IMR-90 (cell line): Measurements from ENCODE around the gene TMEM221. TPM values are rescaled to one million over a fixed set of nuclear protein-coding genes. Genes with fewer than 3 reads are reported as not detected.

Experiments used
- ATAC-seq: fragments of 200-7000 bp; cut with Tn5 transposase; 2 replicates; pipeline ENCODE4 v1.9.1; 2020; ENCODE audit warnings: low read depth, mild to moderate bottlenecking, moderate library complexity
- BruUV-seq: library from RNA; stranded (reverse); fragments of 400-500 nt; replicated peaks from 2 replicates; lab custom pipeline; 2021; lab: Mats Ljungman, UMichigan
- CTCF ChIA-PET: fragments of 300-600 bp; formaldehyde crosslinking; extraction: SDS; loops from one replicate; lab custom pipeline; 2021; ENCODE audit warnings: antibody characterized with exemption; lab: Yijun Ruan, JAX
- POLR2A ChIA-PET: fragments of 300-600 bp; sonication (Branson Sonifier 250); formaldehyde crosslinking; loops from one replicate; lab custom pipeline; 2022; ENCODE audit warnings: antibody characterized with exemption; ENCODE audit not compliant: unreplicated experiment; lab: Charles Lee
- DNase-seq: peaks from one replicate; pipeline ENCODE4 v3.0.0; 2013
- H2AFZ ChIP-seq: replicated peaks from 2 replicates; pipeline ENCODE3; 2013; ENCODE audit warnings: low read length, mild to moderate bottlenecking; ENCODE audit not compliant: poor library complexity
- H2AK5ac ChIP-seq: 2 replicates; pipeline ENCODE4 v1.6.1; 2013; ENCODE audit warnings: low read depth, low read length, inconsistent platforms
- H2AK9ac ChIP-seq: replicated peaks from 2 replicates; pipeline ENCODE3; 2013; ENCODE audit warnings: mild to moderate bottlenecking, low read depth, low read length, moderate library complexity; ENCODE audit not compliant: poor library complexity
- H2BK120ac ChIP-seq: 2 replicates; pipeline ENCODE4 v1.6.1; 2013; ENCODE audit warnings: low read depth, low read length, inconsistent platforms
- H2BK15ac ChIP-seq: 3 replicates; pipeline ENCODE4 v1.6.1; 2013; ENCODE audit warnings: low read depth, low read length, inconsistent platforms
- H2BK20ac ChIP-seq: 2 replicates; pipeline ENCODE4 v1.6.1; 2013; ENCODE audit warnings: low read depth, mild to moderate bottlenecking, inconsistent platforms, low read length, moderate library complexity
- H2BK5ac ChIP-seq: 2 replicates; pipeline ENCODE4 v1.6.1; 2013; ENCODE audit warnings: mild to moderate bottlenecking, low read depth, low read length, inconsistent platforms; ENCODE audit not compliant: poor library complexity, severe bottlenecking
- H3K14ac ChIP-seq: replicated peaks from 2 replicates; pipeline ENCODE4 v1.6.1; 2013; ENCODE audit warnings: low read depth, low read length, inconsistent platforms
- H3K18ac ChIP-seq: 2 replicates; pipeline ENCODE4 v1.6.1; 2013; ENCODE audit warnings: low read depth, low read length, control low read depth
- H3K23ac ChIP-seq: 2 replicates; pipeline ENCODE4 v1.6.1; 2013; ENCODE audit warnings: low read depth, low read length, inconsistent platforms
- H3K27ac ChIP-seq: 2 replicates; pipeline ENCODE4 v1.5.1; 2013; ENCODE audit warnings: mild to moderate bottlenecking, control low read depth, low read length; ENCODE audit not compliant: insufficient read depth
- H3K27me3 ChIP-seq: 2 replicates; pipeline ENCODE4 v1.6.1; 2013; ENCODE audit warnings: low read length; ENCODE audit not compliant: control insufficient read depth, insufficient read depth
- H3K36me3 ChIP-seq: 2 replicates; pipeline ENCODE4 v1.6.1; 2013; ENCODE audit warnings: low read length, mixed read lengths; ENCODE audit not compliant: control insufficient read depth, insufficient read depth
- H3K4ac ChIP-seq: 2 replicates; pipeline ENCODE4 v1.6.1; 2013; ENCODE audit warnings: low read depth, low read length, inconsistent platforms
- H3K4me1 ChIP-seq: 2 replicates; pipeline ENCODE4 v1.6.1; 2013; ENCODE audit warnings: low read length, mixed read lengths; ENCODE audit not compliant: control insufficient read depth, insufficient read depth
- H3K4me2 ChIP-seq: 2 replicates; pipeline ENCODE4 v1.6.1; 2013; ENCODE audit warnings: low read depth, mild to moderate bottlenecking, control low read depth, low read length, moderate library complexity
- H3K4me3 ChIP-seq: 2 replicates; pipeline ENCODE4 v1.5.1; 2013; ENCODE audit warnings: low read depth, mild to moderate bottlenecking, control low read depth, low read length, moderate library complexity; ENCODE audit not compliant: insufficient read depth
- H3K56ac ChIP-seq: 2 replicates; pipeline ENCODE4 v1.6.1; 2013; ENCODE audit warnings: low read length, inconsistent platforms; ENCODE audit not compliant: insufficient read depth; ENCODE audit errors: extremely low read depth
- H3K79me1 ChIP-seq, 2 experiments: 2 replicates each; pipeline ENCODE4 v1.6.1; 2013; ENCODE audit warnings: low read length in 2 of 2, inconsistent platforms in 1 of 2, low read depth in 1 of 2
- H3K9ac ChIP-seq: 2 replicates; pipeline ENCODE4 v1.6.1; 2013; ENCODE audit warnings: low read depth, low read length, control low read depth
- H3K9me1 ChIP-seq: 2 replicates; pipeline ENCODE4 v1.6.1; 2013; ENCODE audit warnings: low read length, inconsistent platforms; ENCODE audit not compliant: insufficient read depth
- H3K9me3 ChIP-seq: 2 replicates; pipeline ENCODE4 v1.6.1; 2013; ENCODE audit warnings: low read length; ENCODE audit not compliant: control insufficient read depth, insufficient read depth
- H4K20me1 ChIP-seq: 2 replicates; pipeline ENCODE4 v1.6.1; 2013; ENCODE audit warnings: low read length, inconsistent platforms; ENCODE audit not compliant: insufficient read depth
- H4K5ac ChIP-seq: 2 replicates; pipeline ENCODE4 v1.6.1; 2013; ENCODE audit warnings: mild to moderate bottlenecking, low read depth, low read length, control low read depth
- H4K8ac ChIP-seq, 2 experiments: 2 replicates each; pipeline ENCODE4 v1.6.1; 2013; ENCODE audit warnings: low read depth in 2 of 2, low read length in 2 of 2, control low read depth in 1 of 2, inconsistent platforms in 1 of 2
- H4K91ac ChIP-seq: 2 replicates; pipeline ENCODE4 v1.6.1; 2013; ENCODE audit warnings: low read depth, low read length, inconsistent platforms; ENCODE audit not compliant: insufficient read depth
- FOS ChIP-seq: fragments of 150-350 bp; IDR thresholded peaks from 2 replicates; pipeline ENCODE4 v1.6.1; 2016; ENCODE audit warnings: low read depth, low read length
- MAZ ChIP-seq: IDR thresholded peaks from 2 replicates; pipeline ENCODE4 v1.6.1; 2012; ENCODE audit warnings: low read depth, mild to moderate bottlenecking, low read length, improper control_type of control experiment, moderate library complexity, borderline replicate concordance
- SMC3 ChIP-seq: fragments of 150-350 bp; IDR thresholded peaks from 2 replicates; pipeline ENCODE4 v1.6.1; 2016; ENCODE audit warnings: low read depth, mild to moderate bottlenecking, antibody characterized with exemption, low read length, moderate library complexity
- WGBS, 2 experiments: methylation state at CpG; one replicate each; pipeline versions ENCODE4 v1.1.5 to v1.1.7; 2013; ENCODE audit warnings: missing lambda C conversion rate in 2 of 2; ENCODE audit not compliant: insufficient read length in 1 of 2; ENCODE audit errors: extremely low coverage in 2 of 2; 5-methylcytosine and 5-hydroxymethylcytosine counted together
- dilution Hi-C: fragments of 300-500 bp; cut with HindIII; formaldehyde crosslinking; loops from one replicate; pipeline ENCODE4 v1.14.3; 2018; ENCODE audit warnings: low sequenced_read_pairs; ENCODE audit not compliant: unreplicated experiment
- in situ Hi-C: fragments of 300-500 bp; cut with MboI; formaldehyde crosslinking; loops from 3 replicates; pipeline ENCODE4 v1.14.3; 2019; ENCODE audit warnings: low sequenced_read_pairs, inconsistent platforms, mixed read lengths
- intact Hi-C: fragments of 100-400 bp; cut with micrococcal nuclease; formaldehyde crosslinking; loops from 2 replicates; pipeline ENCODE4 v1.10.0; 2022
- polyA plus RNA-seq, 3 experiments: library from polyadenylated mRNA; depleted of rRNA; stranded (reverse); fragments of >200 nt; gene quantifications; 2 replicates each; pipeline ENCODE4 v1.2.3, GENCODE V29; 2012; ENCODE audit warnings: low replicate concordance in 1 of 3
- total RNA-seq: library from RNA; depleted of rRNA; stranded (reverse); fragments of >200 nt; gene quantifications from 2 replicates; pipeline ENCODE4 v1.2.3, GENCODE V29; 2012

TMEM221 gene
- total and polyA plus RNA-seq, 2 of the 4 experiments (the other 2 are of a cell fraction) = 0.12 TPM; not detected in 1

DNA sequence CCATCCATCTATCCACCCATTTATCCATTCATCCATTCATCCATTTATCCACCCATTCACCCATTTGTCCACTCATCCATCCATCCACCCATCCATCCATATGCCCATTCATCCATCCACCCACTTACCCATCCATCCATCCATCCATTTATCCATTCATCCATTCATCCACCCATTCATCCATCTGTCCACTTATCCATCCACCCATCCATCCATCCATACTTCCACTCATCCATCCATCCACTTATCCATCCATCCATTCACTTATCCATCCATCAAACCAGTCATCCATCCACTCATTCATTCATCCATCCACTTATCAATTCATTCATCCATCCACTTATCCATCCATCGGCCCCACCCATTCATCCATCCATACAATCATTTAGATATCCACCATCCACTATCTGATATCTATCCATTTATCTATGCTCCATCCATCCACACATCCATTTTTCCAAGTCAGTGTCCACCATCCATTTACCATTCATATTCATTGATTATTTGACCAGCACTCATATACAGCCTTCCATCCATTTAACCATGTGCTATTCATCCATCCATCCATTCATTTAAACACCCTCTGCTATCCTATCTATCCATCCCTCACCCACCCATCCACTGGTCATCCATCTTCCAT is 2.8 kb downstream of the TMEM221 start:
- H4K20me1 ChIP-seq = no peaks in the 10 kb centered on the region; the same call in 1 of the 2 replicates
- H2BK15ac ChIP-seq = no peak overlapping the region
- CTCF ChIA-PET = no interaction called here
- intact Hi-C loops = no loop called here
- H3K14ac ChIP-seq = no peak overlapping the region
- no peaks in the 10 kb centered on the region for H3K79me1 ChIP-seq
- H3K18ac ChIP-seq = no peak overlapping the region
- H2BK120ac ChIP-seq = no peak overlapping the region
- no peak overlapping the region for H3K56ac ChIP-seq
- H4K91ac ChIP-seq = no peak overlapping the region
- no peak overlapping the region for H3K9ac ChIP-seq
- peak overlapping the region; percentile 35 for H2BK5ac ChIP-seq
- TF ChIP-seq MAZ = no peak
- TF ChIP-seq FOS = no peak
- TF ChIP-seq SMC3 = no peak
- dilution Hi-C loops = no loop called here
- H4K8ac ChIP-seq = no peak overlapping the region
- no peak overlapping the region for H2AK9ac ChIP-seq
- H3K9me3 ChIP-seq = no peaks in the 10 kb centered on the region
- DNase-seq (no peak), ATAC-seq (no peak)
- in situ Hi-C loops = no loop called here
- no peaks in the 10 kb centered on the region for H3K9me1 ChIP-seq
- no peak overlapping the region for H2BK20ac ChIP-seq
- H2AK5ac ChIP-seq = no peak overlapping the region
- no peak overlapping the region for H4K5ac ChIP-seq
- H3K23ac ChIP-seq = no peak overlapping the region
- H3K4me3 ChIP-seq = no peak overlapping the region
- no peak overlapping the region for H3K4ac ChIP-seq
- H3K27ac ChIP-seq = no peak overlapping the region
- no peaks in the 10 kb centered on the region for H3K36me3 ChIP-seq
- H3K27me3 ChIP-seq = peaks cover 12% of the 10 kb centered on the region
- H3K4me2 ChIP-seq = no peak overlapping the region
- no peaks in the 10 kb centered on the region for H3K4me1 ChIP-seq
- BruUV-seq = no TSS peak
- POLR2A ChIA-PET = no interaction called here
- H2AFZ ChIP-seq = no peak overlapping the region
- 78% methylated on average over 1 of the region's 1 CpG; no CpG with 5 or more reads in 1 of the 2 experiments for WGBS, 2 experiments
